Hepatocyte (in vitro differentiated cells): Measurements from ENCODE around the gene USP44. TPM values are rescaled to one million over a fixed set of nuclear protein-coding genes. Genes with fewer than 3 reads are reported as not detected.

Experiments used
- DNase-seq: peaks from one replicate; pipeline ENCODE4 v3.0.0-alpha.2; 2016; ENCODE audit warnings: low spot score
- H2AFZ ChIP-seq: fragments of 200-600 bp; sonication (generic); 2 replicates; pipeline ENCODE4 v1.6.0; 2016; ENCODE audit warnings: antibody characterized with exemption, mild to moderate bottlenecking
- H3K27ac ChIP-seq: fragments of 200-600 bp; sonication (generic); 2 replicates; pipeline ENCODE4 v1.5.1; 2016; ENCODE audit warnings: mild to moderate bottlenecking
- H3K27me3 ChIP-seq: fragments of 200-600 bp; sonication (generic); 2 replicates; pipeline ENCODE4 v1.6.1; 2016
- H3K36me3 ChIP-seq: fragments of 200-600 bp; sonication (generic); replicated peaks from 2 replicates; pipeline ENCODE4 v1.5.1; 2016; ENCODE audit warnings: low read depth; ENCODE audit not compliant: insufficient read depth
- H3K4me1 ChIP-seq: fragments of 200-600 bp; sonication (generic); 2 replicates; pipeline ENCODE4 v1.5.1; 2016; ENCODE audit warnings: mild to moderate bottlenecking, moderate library complexity; ENCODE audit not compliant: insufficient read depth
- H3K4me2 ChIP-seq: fragments of 200-600 bp; sonication (generic); 2 replicates; pipeline ENCODE4 v1.6.0; 2016
- H3K4me3 ChIP-seq: fragments of 200-600 bp; sonication (generic); 2 replicates; pipeline ENCODE4 v1.5.1; 2016; ENCODE audit warnings: mild to moderate bottlenecking
- H3K79me2 ChIP-seq: fragments of 200-600 bp; sonication (generic); 2 replicates; pipeline ENCODE4 v1.6.0; 2017; ENCODE audit warnings: mild to moderate bottlenecking
- H3K9me2 ChIP-seq: fragments of 200-600 bp; sonication (generic); replicated peaks from 2 replicates; pipeline ENCODE4 v1.6.0; 2017; ENCODE audit warnings: mild to moderate bottlenecking; ENCODE audit not compliant: insufficient read depth
- H3K9me3 ChIP-seq: fragments of 200-600 bp; sonication (generic); 2 replicates; pipeline ENCODE4 v1.5.1; 2016; ENCODE audit warnings: low read depth, mild to moderate bottlenecking
- H4K20me1 ChIP-seq: fragments of 200-600 bp; sonication (generic); 2 replicates; pipeline ENCODE4 v1.6.0; 2016; ENCODE audit warnings: mild to moderate bottlenecking; ENCODE audit not compliant: insufficient read depth, poor library complexity, severe bottlenecking
- EZH2 ChIP-seq: fragments of 200-600 bp; sonication (generic); IDR thresholded peaks from 2 replicates; pipeline ENCODE4 v1.6.1; 2016; ENCODE audit warnings: antibody characterized with exemption, mild to moderate bottlenecking, borderline replicate concordance
- EZH2phosphoT487 ChIP-seq: fragments of 200-600 bp; sonication (generic); IDR thresholded peaks from one replicate; pipeline ENCODE4 v1.6.1; 2018; ENCODE audit warnings: antibody characterized with exemption, mild to moderate bottlenecking, low read depth, moderate library complexity; ENCODE audit not compliant: unreplicated experiment, severe bottlenecking
- WGBS: methylation state at CpG from one replicate; pipeline ENCODE4 v1.1.6; 2016; ENCODE audit warnings: low lambda C conversion rate; ENCODE audit errors: missing lambda C conversion rate; 5-methylcytosine and 5-hydroxymethylcytosine counted together
- polyA plus RNA-seq: library from polyadenylated mRNA; unstranded; fragments of >200 nt; fragmentation: Nextera tagmentation; extraction: Ambion mirVana; gene quantifications from 2 replicates; pipeline ENCODE4 v1.2.1, GENCODE V29; 2016
- total RNA-seq: library from RNA; depleted of rRNA; stranded (reverse); fragments of >200 nt; gene quantifications from 2 replicates; pipeline ENCODE4 v1.2.3, GENCODE V29; 2014
- TF ChIP-seq, protein P1 (sequence below): fragments of 200-600 bp; sonication (generic); IDR thresholded peaks from 2 replicates; pipeline ENCODE4 v1.5.1; 2016; ENCODE audit warnings: antibody characterized with exemption, mild to moderate bottlenecking; ENCODE audit not compliant: poor library complexity

The USP44 gene
- total RNA-seq = 0.32 and 0.80 TPM in 2 replicates
- not detected in 2 replicates for polyA plus RNA-seq

DNA sequence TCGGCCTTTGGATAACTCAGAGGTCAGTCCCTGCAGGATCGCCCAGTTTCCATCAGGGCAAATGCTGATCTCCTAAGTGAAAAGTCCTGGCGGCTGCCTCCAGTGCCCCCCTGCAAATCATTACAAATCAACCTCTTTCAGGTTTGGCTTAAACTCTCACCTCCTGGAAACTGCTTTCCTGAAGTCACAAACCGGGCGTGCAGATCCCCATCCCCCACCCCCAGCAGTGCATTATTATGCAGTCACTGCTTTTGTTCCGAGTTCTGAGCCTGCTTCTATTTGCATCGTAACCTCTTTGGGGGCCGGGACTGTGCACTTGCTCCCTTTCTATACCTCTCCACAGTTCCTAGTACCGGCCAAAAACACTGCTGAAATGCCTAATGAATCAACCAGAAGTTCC lies at the start of gene USP44:
USP44 (minus strand) TSS at position 172 of the 400 bp plus-strand sequence. CDS start 17,220 bp downstream, outside the sequence.
- Histone ChIP-seq H3K4me1 (peaks cover 6% of the 10 kb centered on the region), H3K9me2 (no peaks in the 10 kb centered on the region), H4K20me1 (no peaks in the 10 kb centered on the region), H3K79me2 (no peaks in the 10 kb centered on the region), H3K4me2 (no peak within 1 kb of the TSS), H3K4me3 (no peak within 1 kb of the TSS), H3K27me3 (peaks cover 52% of the 10 kb centered on the region), H2AFZ (no peak within 1 kb of the TSS), H3K9me3 (peaks cover 5% of the 10 kb centered on the region), H3K36me3 (no peaks in the 10 kb centered on the region), H3K27ac (no peak within 1 kb of the TSS)
- no peak for DNase-seq
- WGBS = 22% methylated on average over 9 of the region's 9 CpGs
- TF ChIP-seq EZH2 (no peak), EZH2phosphoT487 (no peak)
- TF ChIP-seq, protein P1, sequence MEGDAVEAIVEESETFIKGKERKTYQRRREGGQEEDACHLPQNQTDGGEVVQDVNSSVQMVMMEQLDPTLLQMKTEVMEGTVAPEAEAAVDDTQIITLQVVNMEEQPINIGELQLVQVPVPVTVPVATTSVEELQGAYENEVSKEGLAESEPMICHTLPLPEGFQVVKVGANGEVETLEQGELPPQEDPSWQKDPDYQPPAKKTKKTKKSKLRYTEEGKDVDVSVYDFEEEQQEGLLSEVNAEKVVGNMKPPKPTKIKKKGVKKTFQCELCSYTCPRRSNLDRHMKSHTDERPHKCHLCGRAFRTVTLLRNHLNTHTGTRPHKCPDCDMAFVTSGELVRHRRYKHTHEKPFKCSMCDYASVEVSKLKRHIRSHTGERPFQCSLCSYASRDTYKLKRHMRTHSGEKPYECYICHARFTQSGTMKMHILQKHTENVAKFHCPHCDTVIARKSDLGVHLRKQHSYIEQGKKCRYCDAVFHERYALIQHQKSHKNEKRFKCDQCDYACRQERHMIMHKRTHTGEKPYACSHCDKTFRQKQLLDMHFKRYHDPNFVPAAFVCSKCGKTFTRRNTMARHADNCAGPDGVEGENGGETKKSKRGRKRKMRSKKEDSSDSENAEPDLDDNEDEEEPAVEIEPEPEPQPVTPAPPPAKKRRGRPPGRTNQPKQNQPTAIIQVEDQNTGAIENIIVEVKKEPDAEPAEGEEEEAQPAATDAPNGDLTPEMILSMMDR = no peak

DNA sequence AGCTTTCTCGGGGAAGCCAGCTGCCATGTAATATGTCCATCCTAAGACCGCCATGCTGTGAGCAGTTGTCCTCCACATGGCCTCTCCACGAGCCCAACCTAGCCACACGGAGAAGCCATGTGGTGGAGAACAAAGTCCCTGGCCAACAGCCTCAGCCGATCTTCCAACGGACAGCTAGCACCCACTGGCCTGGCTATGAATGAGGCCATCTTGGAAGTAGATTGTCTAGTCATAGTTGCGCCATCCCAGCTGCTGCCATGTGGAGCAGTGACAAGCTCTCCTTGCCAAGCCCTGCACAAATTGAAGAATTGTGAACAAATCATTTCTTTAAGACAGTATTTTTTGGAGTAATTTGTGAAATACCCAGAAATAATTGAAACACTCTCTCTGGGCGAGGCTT lies 49.3 kb upstream of the USP44 start:
- TF ChIP-seq, protein P1 = no peak
- no peak for TF ChIP-seq EZH2phosphoT487
- TF ChIP-seq EZH2 = no peak
- no peak overlapping the region for H3K4me3 ChIP-seq
- whole genome bisulfite sequencing = 91% methylated on average over 8 of the region's 8 CpGs
- no peak overlapping the region for H2AFZ ChIP-seq
- no peak overlapping the region for H3K27ac ChIP-seq
- no peaks in the 10 kb centered on the region for H3K79me2 ChIP-seq
- no peaks in the 10 kb centered on the region for H3K36me3 ChIP-seq
- no peaks in the 10 kb centered on the region for H3K4me1 ChIP-seq
- DNase-seq = no peak
- no peaks in the 10 kb centered on the region for H3K9me2 ChIP-seq
- no peaks in the 10 kb centered on the region for H3K9me3 ChIP-seq
- no peak overlapping the region for H3K4me2 ChIP-seq
- H4K20me1 ChIP-seq = no peaks in the 10 kb centered on the region
- H3K27me3 ChIP-seq = no peaks in the 10 kb centered on the region

DNA sequence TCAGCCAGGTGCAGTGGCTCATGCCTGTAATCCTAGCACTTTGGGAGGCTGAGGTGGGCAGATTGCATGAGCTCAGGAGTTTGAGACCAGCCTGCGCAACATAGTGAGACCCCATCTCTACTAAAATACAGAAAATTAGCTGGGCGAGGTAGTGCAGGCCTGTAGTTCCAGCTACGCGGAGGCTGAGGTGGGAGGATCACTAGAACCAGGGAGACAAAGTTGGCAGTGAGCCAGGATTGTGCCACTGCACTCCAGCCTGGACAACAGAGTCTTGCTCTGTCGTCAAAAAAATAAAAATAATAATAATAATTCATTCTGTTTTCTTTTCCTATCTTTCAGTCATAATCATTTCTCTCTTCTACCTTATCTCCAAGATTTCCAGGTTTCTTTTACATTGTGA lies 48.6 kb upstream of the USP44 start:
- DNase-seq = no peak
- no peaks in the 10 kb centered on the region for H3K4me1 ChIP-seq
- no peaks in the 10 kb centered on the region for H3K9me2 ChIP-seq
- no peak for TF ChIP-seq EZH2
- no peak for TF ChIP-seq EZH2phosphoT487
- TF ChIP-seq, protein P1 = no peak
- H2AFZ ChIP-seq = no peak overlapping the region
- no peaks in the 10 kb centered on the region for H3K79me2 ChIP-seq
- H3K4me3 ChIP-seq = no peak overlapping the region
- no peak overlapping the region for H3K27ac ChIP-seq
- no peaks in the 10 kb centered on the region for H3K36me3 ChIP-seq
- 97% methylated on average over 5 of the region's 5 CpGs for WGBS
- no peaks in the 10 kb centered on the region for H3K9me3 ChIP-seq
- no peaks in the 10 kb centered on the region for H3K27me3 ChIP-seq
- no peak overlapping the region for H3K4me2 ChIP-seq
- no peaks in the 10 kb centered on the region for H4K20me1 ChIP-seq

DNA sequence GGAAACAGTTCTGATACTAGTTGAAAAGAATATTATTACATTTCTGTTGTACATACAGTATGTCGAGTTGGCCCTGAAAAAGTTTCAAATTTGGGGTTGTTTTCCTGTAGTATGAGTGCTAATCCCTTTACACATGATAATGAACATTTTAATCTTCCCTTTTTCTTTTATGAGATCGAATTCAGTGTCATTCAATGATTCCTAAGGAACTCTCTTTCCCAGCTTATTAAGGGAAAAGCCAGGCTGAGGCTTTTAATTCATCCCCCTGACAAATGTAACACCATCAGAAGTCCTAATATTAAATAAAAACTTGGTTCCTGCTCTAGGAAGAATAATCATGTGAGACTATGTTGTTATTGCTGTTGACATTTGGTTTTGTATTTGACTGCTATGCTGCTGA lies 42.9 kb upstream of the USP44 start:
- Histone ChIP-seq H3K9me3 (no peaks in the 10 kb centered on the region), H3K4me3 (no peak overlapping the region), H3K4me2 (no peak overlapping the region), H3K36me3 (no peaks in the 10 kb centered on the region), H3K27me3 (no peaks in the 10 kb centered on the region), H3K9me2 (no peaks in the 10 kb centered on the region), H2AFZ (no peak overlapping the region), H3K27ac (no peak overlapping the region), H3K4me1 (no peaks in the 10 kb centered on the region), H4K20me1 (no peaks in the 10 kb centered on the region), H3K79me2 (no peaks in the 10 kb centered on the region)
- TF ChIP-seq EZH2 (no peak), EZH2phosphoT487 (no peak)
- TF ChIP-seq, protein P1 = no peak
- no peak for DNase-seq
- 88% methylated on average over 2 of the region's 2 CpGs for WGBS
